Neural cell (in vitro differentiated cells): ENCODE data around the gene GVQW3. TPM values are rescaled to one million over a fixed set of nuclear protein-coding genes. Genes with fewer than 3 reads are reported as not detected.

ENCODE experiments used
- H2AFZ ChIP-seq: fragments of 200-600, 300-800 bp; sonication (generic), shearing (Covaris generic); 2 replicates; pipeline ENCODE4 v1.6.0; 2014; ENCODE audit warnings: low read depth, mild to moderate bottlenecking, antibody characterized with exemption, low read length, moderate library complexity
- H3F3A ChIP-seq: fragments of 200-600 bp; shearing (Covaris generic); 2 replicates; pipeline ENCODE4 v1.6.1; 2016; ENCODE audit warnings: mild to moderate bottlenecking, moderate library complexity, mixed read lengths, antibody characterized with exemption, low read length; ENCODE audit not compliant: insufficient read depth, poor library complexity, severe bottlenecking
- H3K27ac ChIP-seq: fragments of 200-600, 300-800 bp; sonication (generic), shearing (Covaris generic); 2 replicates; pipeline ENCODE4 v1.5.1; 2014; ENCODE audit warnings: mild to moderate bottlenecking, low read length, moderate library complexity
- H3K27me3 ChIP-seq: fragments of 300-800, 200-600 bp; sonication (generic), shearing (Covaris generic); 2 replicates; pipeline ENCODE4 v1.6.0; 2014; ENCODE audit warnings: mild to moderate bottlenecking, low read depth, low read length, moderate library complexity; ENCODE audit not compliant: insufficient read depth
- H3K36me3 ChIP-seq: fragments of 300-800, 200-600 bp; sonication (generic), shearing (Covaris generic); 2 replicates; pipeline ENCODE4 v1.5.1; 2014; ENCODE audit warnings: mild to moderate bottlenecking, antibody characterized with exemption, low read length, moderate library complexity; ENCODE audit not compliant: insufficient read depth
- H3K4me2 ChIP-seq: fragments of 300-800, 200-600 bp; sonication (generic), shearing (Covaris generic); 2 replicates; pipeline ENCODE4 v1.6.0; 2014; ENCODE audit warnings: mild to moderate bottlenecking, low read length
- H3K4me3 ChIP-seq: fragments of 300-800, 200-600 bp; sonication (generic), shearing (Covaris generic); 2 replicates; pipeline ENCODE4 v1.5.1; 2014; ENCODE audit warnings: mild to moderate bottlenecking, low read length, moderate library complexity
- H3K79me2 ChIP-seq: fragments of 200-600 bp; shearing (Covaris generic); replicated peaks from 2 replicates; pipeline ENCODE4 v1.6.0; 2014; ENCODE audit warnings: mild to moderate bottlenecking, low read length, moderate library complexity; ENCODE audit not compliant: insufficient read depth
- H3K9ac ChIP-seq: fragments of 300-800, 200-600 bp; sonication (generic), shearing (Covaris generic); 2 replicates; pipeline ENCODE4 v1.6.1; 2016; ENCODE audit warnings: mild to moderate bottlenecking, low read length, mixed read lengths
- H3K9me2 ChIP-seq: fragments of 200-600 bp; shearing (Covaris generic); 2 replicates; pipeline ENCODE4 v1.6.1; 2016; ENCODE audit warnings: mild to moderate bottlenecking, low read length, mixed read lengths; ENCODE audit not compliant: insufficient read depth
- H3K9me3 ChIP-seq: fragments of 200-600, 300-800 bp; sonication (generic), shearing (Covaris generic); 2 replicates; pipeline ENCODE4 v1.6.1; 2016; ENCODE audit warnings: mild to moderate bottlenecking, mixed run types, low read length, moderate library complexity, mixed read lengths
- H4K20me1 ChIP-seq: fragments of 200-600 bp; shearing (Covaris generic); 2 replicates; pipeline ENCODE4 v1.6.1; 2016; ENCODE audit warnings: mild to moderate bottlenecking, mixed run types; ENCODE audit not compliant: insufficient read depth
- EP300 ChIP-seq: fragments of 450-650 bp; conservative IDR thresholded peaks from 2 replicates; pipeline ENCODE4 v1.6.1; 2014; ENCODE audit warnings: antibody characterized with exemption, mild to moderate bottlenecking, moderate library complexity; ENCODE audit not compliant: poor library complexity, severe bottlenecking
- EZH2 ChIP-seq: fragments of 200-600, 300-800 bp; shearing (Covaris generic), sonication (generic); IDR thresholded peaks from 2 replicates; pipeline ENCODE4 v1.6.1; 2014; ENCODE audit warnings: antibody characterized with exemption, low read length, borderline replicate concordance, mild to moderate bottlenecking; ENCODE audit not compliant: insufficient read depth, poor library complexity, severe bottlenecking
- MXI1 ChIP-seq: fragments of 450-650 bp; conservative IDR thresholded peaks from 2 replicates; pipeline ENCODE4 v1.6.1; 2014; ENCODE audit warnings: antibody characterized with exemption, mild to moderate bottlenecking; ENCODE audit not compliant: poor library complexity, severe bottlenecking
- POLR2AphosphoS5 ChIP-seq: IDR thresholded peaks from 2 replicates; pipeline ENCODE4 v1.6.1; 2012
- RAD21 ChIP-seq: fragments of 450-650 bp; conservative IDR thresholded peaks from 2 replicates; pipeline ENCODE4 v1.6.1; 2014; ENCODE audit warnings: antibody characterized with exemption, mild to moderate bottlenecking, moderate library complexity
- TAF1 ChIP-seq: IDR thresholded peaks from 2 replicates; pipeline ENCODE4 v1.6.1; 2012; ENCODE audit warnings: low read depth
- polyA plus RNA-seq: library from polyadenylated mRNA; depleted of rRNA; stranded (reverse); fragments of >200 nt; gene quantifications from 2 replicates; pipeline ENCODE4 v1.2.3, GENCODE V29; 2014
- TF ChIP-seq, protein P1 (sequence below): fragments of 450-650 bp; IDR thresholded peaks from 2 replicates; pipeline ENCODE4 v1.5.1; 2014; ENCODE audit warnings: antibody characterized with exemption, mild to moderate bottlenecking, moderate library complexity; ENCODE audit not compliant: poor library complexity, severe bottlenecking
- TF ChIP-seq, protein P2 (sequence below): IDR thresholded peaks from 2 replicates; pipeline ENCODE4 v1.6.1; 2012; ENCODE audit warnings: borderline replicate concordance

Gene GVQW3
- polyA plus RNA-seq, 1 donor from 2014 or later = 17.2 TPM

DNA sequence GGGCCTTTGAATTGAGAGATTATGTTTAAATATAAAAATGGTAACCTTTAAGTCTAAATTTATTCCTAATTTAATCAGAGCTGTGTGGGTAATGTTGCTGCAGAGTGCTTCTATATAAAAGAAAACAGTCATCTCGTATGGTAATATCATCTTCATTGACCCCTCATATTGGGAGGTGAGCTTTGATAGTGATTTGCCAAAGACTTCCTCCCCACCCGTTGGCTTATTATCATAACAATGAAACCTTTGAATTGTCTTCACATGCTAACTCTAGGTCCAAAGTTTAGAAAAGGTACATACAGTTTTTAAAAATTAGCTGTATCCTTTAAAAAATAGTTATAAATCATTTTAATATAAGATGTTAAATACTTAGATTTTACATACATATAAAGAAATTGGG lies 67.4 kb downstream of the GVQW3 start:
- no peaks in the 10 kb centered on the region for H3K9me3 ChIP-seq
- H3K27me3 ChIP-seq = no peaks in the 10 kb centered on the region
- no peaks in the 10 kb centered on the region for H4K20me1 ChIP-seq
- no peak overlapping the region for H3K27ac ChIP-seq
- H3F3A ChIP-seq = no peaks in the 10 kb centered on the region
- TF ChIP-seq, protein P1, sequence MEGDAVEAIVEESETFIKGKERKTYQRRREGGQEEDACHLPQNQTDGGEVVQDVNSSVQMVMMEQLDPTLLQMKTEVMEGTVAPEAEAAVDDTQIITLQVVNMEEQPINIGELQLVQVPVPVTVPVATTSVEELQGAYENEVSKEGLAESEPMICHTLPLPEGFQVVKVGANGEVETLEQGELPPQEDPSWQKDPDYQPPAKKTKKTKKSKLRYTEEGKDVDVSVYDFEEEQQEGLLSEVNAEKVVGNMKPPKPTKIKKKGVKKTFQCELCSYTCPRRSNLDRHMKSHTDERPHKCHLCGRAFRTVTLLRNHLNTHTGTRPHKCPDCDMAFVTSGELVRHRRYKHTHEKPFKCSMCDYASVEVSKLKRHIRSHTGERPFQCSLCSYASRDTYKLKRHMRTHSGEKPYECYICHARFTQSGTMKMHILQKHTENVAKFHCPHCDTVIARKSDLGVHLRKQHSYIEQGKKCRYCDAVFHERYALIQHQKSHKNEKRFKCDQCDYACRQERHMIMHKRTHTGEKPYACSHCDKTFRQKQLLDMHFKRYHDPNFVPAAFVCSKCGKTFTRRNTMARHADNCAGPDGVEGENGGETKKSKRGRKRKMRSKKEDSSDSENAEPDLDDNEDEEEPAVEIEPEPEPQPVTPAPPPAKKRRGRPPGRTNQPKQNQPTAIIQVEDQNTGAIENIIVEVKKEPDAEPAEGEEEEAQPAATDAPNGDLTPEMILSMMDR = no peak
- TF ChIP-seq EZH2 = no peak
- TF ChIP-seq POLR2AphosphoS5 = no peak
- H3K4me2 ChIP-seq = no peak overlapping the region
- H3K36me3 ChIP-seq = peaks cover 9% of the 10 kb centered on the region
- peaks cover 53% of the 10 kb centered on the region for H3K79me2 ChIP-seq
- no peak overlapping the region for H3K9ac ChIP-seq
- H3K4me3 ChIP-seq = no peak overlapping the region
- H3K9me2 ChIP-seq = no peaks in the 10 kb centered on the region
- no peak overlapping the region for H2AFZ ChIP-seq

DNA sequence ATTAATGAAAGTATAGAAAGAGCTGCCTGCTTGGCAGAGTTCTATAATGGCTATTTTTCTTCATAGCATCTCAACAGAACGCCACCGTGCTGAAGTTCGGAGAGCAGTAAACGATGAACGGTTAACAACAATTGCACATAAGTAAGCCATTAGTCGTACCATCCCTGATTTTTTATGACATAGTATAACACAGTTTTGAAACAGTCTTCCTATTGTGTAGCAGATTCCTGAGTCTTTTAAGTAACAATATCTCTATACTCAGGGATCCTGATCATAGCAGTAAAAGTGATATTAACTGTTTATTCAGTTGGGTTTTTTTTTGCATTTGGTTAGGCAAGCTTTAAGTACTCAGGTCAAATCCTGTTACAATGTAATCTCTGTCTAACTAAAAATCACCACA lies 72.1 kb downstream of the GVQW3 start:
- Histone ChIP-seq H4K20me1 (no peaks in the 10 kb centered on the region), H3K9me3 (no peaks in the 10 kb centered on the region), H3K4me3 (no peak overlapping the region), H3K27ac (no peak overlapping the region), H3K36me3 (peaks cover 17% of the 10 kb centered on the region), H3K9me2 (no peaks in the 10 kb centered on the region), H3K27me3 (no peaks in the 10 kb centered on the region), H2AFZ (no peak overlapping the region), H3K79me2 (peaks cover 24% of the 10 kb centered on the region), H3K4me2 (no peak overlapping the region), H3K9ac (no peak overlapping the region), H3F3A (no peaks in the 10 kb centered on the region)
- no peak for TF ChIP-seq EZH2
- TF ChIP-seq, protein P2, sequence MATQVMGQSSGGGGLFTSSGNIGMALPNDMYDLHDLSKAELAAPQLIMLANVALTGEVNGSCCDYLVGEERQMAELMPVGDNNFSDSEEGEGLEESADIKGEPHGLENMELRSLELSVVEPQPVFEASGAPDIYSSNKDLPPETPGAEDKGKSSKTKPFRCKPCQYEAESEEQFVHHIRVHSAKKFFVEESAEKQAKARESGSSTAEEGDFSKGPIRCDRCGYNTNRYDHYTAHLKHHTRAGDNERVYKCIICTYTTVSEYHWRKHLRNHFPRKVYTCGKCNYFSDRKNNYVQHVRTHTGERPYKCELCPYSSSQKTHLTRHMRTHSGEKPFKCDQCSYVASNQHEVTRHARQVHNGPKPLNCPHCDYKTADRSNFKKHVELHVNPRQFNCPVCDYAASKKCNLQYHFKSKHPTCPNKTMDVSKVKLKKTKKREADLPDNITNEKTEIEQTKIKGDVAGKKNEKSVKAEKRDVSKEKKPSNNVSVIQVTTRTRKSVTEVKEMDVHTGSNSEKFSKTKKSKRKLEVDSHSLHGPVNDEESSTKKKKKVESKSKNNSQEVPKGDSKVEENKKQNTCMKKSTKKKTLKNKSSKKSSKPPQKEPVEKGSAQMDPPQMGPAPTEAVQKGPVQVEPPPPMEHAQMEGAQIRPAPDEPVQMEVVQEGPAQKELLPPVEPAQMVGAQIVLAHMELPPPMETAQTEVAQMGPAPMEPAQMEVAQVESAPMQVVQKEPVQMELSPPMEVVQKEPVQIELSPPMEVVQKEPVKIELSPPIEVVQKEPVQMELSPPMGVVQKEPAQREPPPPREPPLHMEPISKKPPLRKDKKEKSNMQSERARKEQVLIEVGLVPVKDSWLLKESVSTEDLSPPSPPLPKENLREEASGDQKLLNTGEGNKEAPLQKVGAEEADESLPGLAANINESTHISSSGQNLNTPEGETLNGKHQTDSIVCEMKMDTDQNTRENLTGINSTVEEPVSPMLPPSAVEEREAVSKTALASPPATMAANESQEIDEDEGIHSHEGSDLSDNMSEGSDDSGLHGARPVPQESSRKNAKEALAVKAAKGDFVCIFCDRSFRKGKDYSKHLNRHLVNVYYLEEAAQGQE = no peak
- TF ChIP-seq, protein P1 = no peak
- TF ChIP-seq MXI1 = no peak
- TF ChIP-seq POLR2AphosphoS5 = no peak

DNA sequence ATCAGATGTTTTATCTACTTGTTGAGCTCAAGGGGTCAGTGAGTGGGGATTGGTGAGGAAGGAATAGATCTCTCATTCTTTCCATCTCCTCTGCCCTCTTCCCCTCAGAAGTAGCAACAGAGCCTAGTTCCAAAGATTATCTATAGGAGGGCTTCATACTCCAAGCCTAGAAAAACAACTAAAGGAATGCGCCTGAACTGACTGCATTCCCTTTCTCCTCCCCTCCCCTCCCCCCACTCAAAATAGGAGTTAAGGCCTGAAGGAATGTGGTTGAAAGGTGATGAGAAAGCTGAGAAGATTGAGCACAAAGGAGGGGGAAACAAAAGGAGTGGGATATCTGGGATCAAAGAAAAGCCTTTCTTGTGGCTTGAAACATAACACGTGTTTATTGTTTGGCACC lies 74.2 kb downstream of the GVQW3 start:
- Histone ChIP-seq H2AFZ (no peak overlapping the region), H3K36me3 (peaks cover 13% of the 10 kb centered on the region), H3K4me2 (no peak overlapping the region), H3K9ac (no peak overlapping the region), H3K9me2 (no peaks in the 10 kb centered on the region), H3K9me3 (no peaks in the 10 kb centered on the region), H4K20me1 (no peaks in the 10 kb centered on the region), H3K79me2 (peaks cover 21% of the 10 kb centered on the region), H3K27ac (no peak overlapping the region), H3F3A (no peaks in the 10 kb centered on the region), H3K27me3 (no peaks in the 10 kb centered on the region), H3K4me3 (no peak overlapping the region)
- TF ChIP-seq EZH2 = no peak
- no peak for TF ChIP-seq MXI1
- no peak for TF ChIP-seq EP300
- TF ChIP-seq, protein P1 = no peak
- TF ChIP-seq TAF1 = no peak
- TF ChIP-seq POLR2AphosphoS5 = no peak
- TF ChIP-seq, protein P2 = no peak
- TF ChIP-seq RAD21 = no peak
